Stomach (tissue), 4 donors: ENCODE measurements around the gene QRICH2.

Source experiments
- CTCF ChIP-seq, 7 experiments: fragments of 450-650 bp in 4 of 7; fragments of 200-600 bp in 3 of 7; sonication (generic) in 3 of 7; IDR thresholded peaks; one replicate each; pipeline ENCODE4 v1.5.1; 2016 to 2019; ENCODE audit warnings: antibody characterized with exemption in 7 of 7, control low read depth in 2 of 7, mild to moderate bottlenecking in 1 of 7
- POLR2A ChIP-seq, 4 donors: fragments of 450-650 bp; IDR thresholded peaks; one replicate each; pipeline ENCODE4 v1.6.1; 2016; ENCODE audit warnings: antibody characterized with exemption in 4 of 4, control low read depth in 2 of 4, mild to moderate bottlenecking in 1 of 4, moderate library complexity in 1 of 4

DNA sequence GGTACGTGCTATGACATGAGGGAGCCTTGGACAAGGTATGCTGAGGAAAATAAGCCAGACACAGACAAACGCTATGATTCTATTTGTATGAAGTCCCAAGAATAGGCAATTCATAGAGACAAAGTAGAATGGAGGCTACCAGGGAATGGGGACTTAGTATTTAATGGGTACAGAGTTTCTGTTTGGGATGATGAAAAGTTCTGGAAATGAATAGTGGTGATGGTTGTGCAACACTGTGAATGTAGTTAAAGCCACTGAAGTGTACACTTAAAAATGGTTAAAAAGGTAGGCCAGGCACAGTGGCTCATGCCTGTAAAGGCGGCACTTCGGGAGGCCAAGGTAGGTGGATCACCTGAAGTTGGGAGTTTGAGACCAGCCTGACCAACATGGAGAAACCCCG is 42.4 kb upstream of the QRICH2 start:
- TF ChIP-seq CTCF (IDR thresholded peaks at IDR 0.05) (no peak), POLR2A (IDR thresholded peaks at IDR 0.05) (no peak)
